ENCODE data around the gene PUS1.

DNA sequence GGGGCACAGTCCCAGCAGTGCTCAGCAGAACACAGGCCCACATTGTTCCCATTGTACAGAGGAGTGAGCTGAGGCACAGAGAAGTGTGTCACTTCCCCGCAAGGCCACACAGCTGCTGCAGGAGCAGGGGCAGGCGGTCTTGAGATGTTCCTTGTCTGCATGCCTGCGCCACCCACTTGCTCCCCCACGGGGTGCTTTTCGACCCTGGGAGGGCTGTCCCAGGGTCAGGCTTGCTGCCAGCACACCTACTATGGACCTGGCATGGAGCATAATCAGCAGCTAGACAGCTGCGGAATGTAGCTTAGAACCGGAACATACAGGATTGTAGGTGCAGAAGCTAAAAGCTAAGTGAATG is 12.9 kb downstream of the PUS1 start:
- TF ChIP-seq, protein P1, sequence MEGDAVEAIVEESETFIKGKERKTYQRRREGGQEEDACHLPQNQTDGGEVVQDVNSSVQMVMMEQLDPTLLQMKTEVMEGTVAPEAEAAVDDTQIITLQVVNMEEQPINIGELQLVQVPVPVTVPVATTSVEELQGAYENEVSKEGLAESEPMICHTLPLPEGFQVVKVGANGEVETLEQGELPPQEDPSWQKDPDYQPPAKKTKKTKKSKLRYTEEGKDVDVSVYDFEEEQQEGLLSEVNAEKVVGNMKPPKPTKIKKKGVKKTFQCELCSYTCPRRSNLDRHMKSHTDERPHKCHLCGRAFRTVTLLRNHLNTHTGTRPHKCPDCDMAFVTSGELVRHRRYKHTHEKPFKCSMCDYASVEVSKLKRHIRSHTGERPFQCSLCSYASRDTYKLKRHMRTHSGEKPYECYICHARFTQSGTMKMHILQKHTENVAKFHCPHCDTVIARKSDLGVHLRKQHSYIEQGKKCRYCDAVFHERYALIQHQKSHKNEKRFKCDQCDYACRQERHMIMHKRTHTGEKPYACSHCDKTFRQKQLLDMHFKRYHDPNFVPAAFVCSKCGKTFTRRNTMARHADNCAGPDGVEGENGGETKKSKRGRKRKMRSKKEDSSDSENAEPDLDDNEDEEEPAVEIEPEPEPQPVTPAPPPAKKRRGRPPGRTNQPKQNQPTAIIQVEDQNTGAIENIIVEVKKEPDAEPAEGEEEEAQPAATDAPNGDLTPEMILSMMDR (IDR thresholded peaks at IDR 0.05; ENCODE audit: borderline replicate concordance, extremely low read depth, low read length, poor library complexity, severe bottlenecking), result no peak
- no peak for TF ChIP-seq EZH2 (IDR thresholded peaks at IDR 0.05; ENCODE audit: borderline replicate concordance, low read depth, low read length, severe bottlenecking)
